ENCODE results near the gene HCLS1. TPM values are rescaled to one million over a fixed set of nuclear protein-coding genes. Genes with fewer than 3 reads are reported as not detected.

The HCLS1 gene
- total RNA-seq, 1 experiment from 2014 or later, result 1.2 TPM

DNA sequence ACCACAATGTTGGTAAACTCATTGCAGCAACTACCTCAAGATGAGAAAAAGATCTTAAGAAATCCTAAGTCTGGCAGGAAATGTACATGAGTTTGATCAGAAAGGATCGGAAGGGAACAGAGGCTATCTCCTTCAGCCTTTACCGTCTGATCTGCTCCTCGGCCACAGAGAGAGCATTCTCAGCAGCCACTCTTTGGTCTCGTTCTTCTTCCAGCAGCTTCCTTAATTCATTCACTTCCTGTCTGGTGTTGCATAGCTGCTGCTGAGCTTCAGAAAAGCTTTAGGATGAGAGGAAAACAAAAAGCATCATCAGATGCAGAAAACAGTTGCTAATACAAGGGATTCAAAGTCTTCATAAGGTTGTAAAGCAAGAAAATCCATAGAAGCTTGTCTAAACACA is 6.6 kb upstream of the HCLS1 start:
- H3K4me1 Mint-ChIP-seq, result no peaks in the 10 kb centered on the region; a peak in 1 of 4 replicates
- no peak overlapping the region for H2BK15ac ChIP-seq (ENCODE audit: low read depth, low read length)
- no peak overlapping the region for H2BK5ac ChIP-seq (ENCODE audit: insufficient read length, low read length)
- H3T11ph ChIP-seq (ENCODE audit: low read length), result no peak overlapping the region
- no peak overlapping the region for H3K14ac ChIP-seq (ENCODE audit: insufficient read depth, low read length)
- H3K79me1 ChIP-seq (ENCODE audit: insufficient read depth, low read depth, low read length, poor library complexity, severe bottlenecking), result no peaks in the 10 kb centered on the region
- no peaks in the 10 kb centered on the region for H3K9me3 ChIP-seq (ENCODE audit: control insufficient read depth, low read depth, low read length)
- DNase-seq, result no peak
- no peaks in the 10 kb centered on the region for H4K20me1 ChIP-seq (ENCODE audit: control insufficient read depth, insufficient read depth, insufficient read length)
- no peak overlapping the region for H3K4ac ChIP-seq (ENCODE audit: low read depth, low read length)
- no peak overlapping the region for H3K23ac ChIP-seq (ENCODE audit: insufficient read length, low read depth, low read length)
- H3K4me2 ChIP-seq (ENCODE audit: insufficient read depth, insufficient read length, low read length), result no peak overlapping the region
- no peak overlapping the region for H4K5ac ChIP-seq (ENCODE audit: insufficient read length, low read depth, low read length)
- H3K27ac Mint-ChIP-seq, result no peak overlapping the region
- H2BK120ac ChIP-seq (ENCODE audit: low read depth, low read length, poor library complexity, severe bottlenecking), result no peak overlapping the region
- no peak overlapping the region for H2AK5ac ChIP-seq (ENCODE audit: insufficient read length, low read length)
- no peak overlapping the region for H3K27ac ChIP-seq (ENCODE audit: insufficient read length, low read depth, low read length)
- H3K56ac ChIP-seq (ENCODE audit: insufficient read length, low read depth, low read length), result no peak overlapping the region
- H3K27me3 Mint-ChIP-seq (ENCODE audit: low read depth), result no peaks in the 10 kb centered on the region
- no peaks in the 10 kb centered on the region; the same call in 1 of the 2 replicates for H3K4me1 ChIP-seq (ENCODE audit: insufficient read depth, low read length)
- H3K9ac ChIP-seq (ENCODE audit: extremely low read depth, insufficient read length, low read length), result no peak overlapping the region
- H3K18ac ChIP-seq (ENCODE audit: insufficient read length, low read depth, low read length), result no peak overlapping the region
- H3K27me3 ChIP-seq (ENCODE audit: insufficient read depth, low read length), result no peaks in the 10 kb centered on the region
- H3K9me3 Mint-ChIP-seq, result no peaks in the 10 kb centered on the region
- no peak overlapping the region for H2AFZ ChIP-seq (ENCODE audit: low read length)
- H3K79me2 ChIP-seq (ENCODE audit: insufficient read depth, low read length), result no peaks in the 10 kb centered on the region
- H4K8ac ChIP-seq (replicated peaks; ENCODE audit: insufficient read length, low read depth, low read length), result no peak overlapping the region
- H2BK12ac ChIP-seq (ENCODE audit: insufficient read length, low read depth, low read length), result no peak overlapping the region
- H4K91ac ChIP-seq (ENCODE audit: insufficient read length, low read depth, low read length), result no peak overlapping the region
- no CpG with 5 or more reads among the region's 4 CpGs for WGBS (ENCODE audit: extremely low coverage, insufficient read length, low lambda C conversion rate)
- peaks cover 14 to 73% (median 40%) of the 10 kb centered on the region in 3 experiments; a peak in 6 of 7 replicates for H3K36me3 Mint-ChIP-seq (ENCODE audit: insufficient read depth in 1 of 3, low read depth in 3 of 3)
- TF ChIP-seq CTCF (conservative IDR thresholded peaks at IDR 0.05), result no peak
- H3K4me3 Mint-ChIP-seq, result no peak overlapping the region
- H2BK20ac ChIP-seq (ENCODE audit: low read depth, low read length, poor library complexity, severe bottlenecking), result no peak overlapping the region
- no peaks in the 10 kb centered on the region for H3K23me2 ChIP-seq (ENCODE audit: insufficient read length, low read depth, low read length, poor library complexity, severe bottlenecking)

Data from H9 (cell line).